ENCODE data around the gene SLC5A3. TPM values are rescaled to one million over a fixed set of nuclear protein-coding genes. Genes with fewer than 3 reads are reported as not detected.

The SLC5A3 gene
- total RNA-seq, 1 experiment from 2014 or later: 12.3 TPM

DNA sequence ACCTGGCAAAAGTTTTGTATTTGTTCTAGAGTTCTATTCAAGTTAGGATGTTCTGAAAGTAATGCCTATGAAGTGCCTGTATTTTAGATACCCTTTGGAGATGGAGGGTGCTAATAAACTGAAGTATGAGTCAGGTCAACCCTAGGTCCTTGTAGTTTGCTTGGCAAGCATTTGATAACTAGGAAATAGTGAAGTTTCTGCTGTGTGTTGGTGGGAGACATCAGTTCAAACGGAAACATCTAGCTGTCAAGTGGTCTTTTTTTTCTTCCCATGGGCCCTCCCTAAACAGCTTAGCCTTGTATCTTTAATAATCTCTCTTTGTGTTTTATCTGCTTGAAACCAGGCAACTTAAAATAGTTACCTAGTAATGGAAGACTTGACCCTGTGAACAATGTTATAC, 4.5 kb downstream of the SLC5A3 start:
- Histone ChIP-seq H3K23ac (ENCODE audit: insufficient read length, low read depth, low read length) (no peak overlapping the region), H3K9ac (ENCODE audit: extremely low read depth, insufficient read length, low read length) (no peak overlapping the region), H4K5ac (ENCODE audit: insufficient read length, low read depth, low read length) (no peak overlapping the region), H3K9me3 (ENCODE audit: control insufficient read depth, low read depth, low read length) (no peaks in the 10 kb centered on the region), H3K56ac (ENCODE audit: insufficient read length, low read depth, low read length) (no peak overlapping the region), H2BK5ac (ENCODE audit: insufficient read length, low read length) (no peak overlapping the region), H3K27ac (ENCODE audit: insufficient read length, low read depth, low read length) (no peak overlapping the region), H3K79me1 (ENCODE audit: insufficient read depth, low read depth, low read length, poor library complexity, severe bottlenecking) (peaks cover 3% of the 10 kb centered on the region), H3K79me2 (ENCODE audit: insufficient read depth, low read length) (peaks cover 25% of the 10 kb centered on the region; the same call in 1 of the 2 replicates), H3K14ac (ENCODE audit: insufficient read depth, low read length) (no peak overlapping the region), H3K18ac (ENCODE audit: insufficient read length, low read depth, low read length) (no peak overlapping the region), H2AFZ (ENCODE audit: low read length) (no peak overlapping the region), H2BK120ac (ENCODE audit: low read depth, low read length, poor library complexity, severe bottlenecking) (no peak overlapping the region), H3K4me1 (ENCODE audit: insufficient read depth, low read length) (peaks cover 5% of the 10 kb centered on the region), H2BK20ac (ENCODE audit: low read depth, low read length, poor library complexity, severe bottlenecking) (no peak overlapping the region), H4K8ac (replicated peaks; ENCODE audit: insufficient read length, low read depth, low read length) (no peak overlapping the region), H3K27me3 (ENCODE audit: insufficient read depth, low read length) (no peaks in the 10 kb centered on the region), H3K4ac (ENCODE audit: low read depth, low read length) (no peak overlapping the region), H2BK15ac (ENCODE audit: low read depth, low read length) (no peak overlapping the region), H2AK5ac (ENCODE audit: insufficient read length, low read length) (no peak overlapping the region), H4K20me1 (ENCODE audit: control insufficient read depth, insufficient read depth, insufficient read length) (no peaks in the 10 kb centered on the region), H3K23me2 (ENCODE audit: insufficient read length, low read depth, low read length, poor library complexity, severe bottlenecking) (peaks cover 9% of the 10 kb centered on the region), H4K91ac (ENCODE audit: insufficient read length, low read depth, low read length) (no peak overlapping the region), H3K4me2 (ENCODE audit: insufficient read depth, insufficient read length, low read length) (no peak overlapping the region), H2BK12ac (ENCODE audit: insufficient read length, low read depth, low read length) (no peak overlapping the region), H3T11ph (ENCODE audit: low read length) (no peak overlapping the region)
- H3K4me1 Mint-ChIP-seq: peaks cover 39 to 46% of the 10 kb centered on the region in 2 experiments
- no peak overlapping the region for H3K4me3 Mint-ChIP-seq
- TF ChIP-seq, protein P1, sequence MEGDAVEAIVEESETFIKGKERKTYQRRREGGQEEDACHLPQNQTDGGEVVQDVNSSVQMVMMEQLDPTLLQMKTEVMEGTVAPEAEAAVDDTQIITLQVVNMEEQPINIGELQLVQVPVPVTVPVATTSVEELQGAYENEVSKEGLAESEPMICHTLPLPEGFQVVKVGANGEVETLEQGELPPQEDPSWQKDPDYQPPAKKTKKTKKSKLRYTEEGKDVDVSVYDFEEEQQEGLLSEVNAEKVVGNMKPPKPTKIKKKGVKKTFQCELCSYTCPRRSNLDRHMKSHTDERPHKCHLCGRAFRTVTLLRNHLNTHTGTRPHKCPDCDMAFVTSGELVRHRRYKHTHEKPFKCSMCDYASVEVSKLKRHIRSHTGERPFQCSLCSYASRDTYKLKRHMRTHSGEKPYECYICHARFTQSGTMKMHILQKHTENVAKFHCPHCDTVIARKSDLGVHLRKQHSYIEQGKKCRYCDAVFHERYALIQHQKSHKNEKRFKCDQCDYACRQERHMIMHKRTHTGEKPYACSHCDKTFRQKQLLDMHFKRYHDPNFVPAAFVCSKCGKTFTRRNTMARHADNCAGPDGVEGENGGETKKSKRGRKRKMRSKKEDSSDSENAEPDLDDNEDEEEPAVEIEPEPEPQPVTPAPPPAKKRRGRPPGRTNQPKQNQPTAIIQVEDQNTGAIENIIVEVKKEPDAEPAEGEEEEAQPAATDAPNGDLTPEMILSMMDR (conservative IDR thresholded peaks at IDR 0.05): no peak
- WGBS (ENCODE audit: extremely low coverage, insufficient read length, low lambda C conversion rate): no CpG with 5 or more reads among the region's 1 CpG
- no peaks in the 10 kb centered on the region; the same call in 1 of the 2 replicates for H3K27me3 Mint-ChIP-seq (ENCODE audit: low read depth)
- no peaks in the 10 kb centered on the region; a peak in 1 of 5 replicates for H3K9me3 Mint-ChIP-seq
- H3K36me3 Mint-ChIP-seq (ENCODE audit: insufficient read depth in 1 of 3, low read depth in 3 of 3): peaks cover 13 to 28% (median 15%) of the 10 kb centered on the region in 3 experiments; a peak in 6 of 7 replicates
- no peak overlapping the region for H3K27ac Mint-ChIP-seq
- no peak for DNase-seq
